DND-41 (cell line): ENCODE measurements around the gene CROCC.

Experiments used
- ATAC-seq: fragments of 200-7000 bp; cut with Tn5 transposase; 3 replicates; pipeline ENCODE4 v1.9.1; 2021; ENCODE audit warnings: low read depth; ENCODE audit not compliant: insufficient read depth
- DNase-seq: peaks from one replicate; pipeline ENCODE4 v3.0.0-alpha.2; 2020
- H2AFZ ChIP-seq: 2 replicates; pipeline ENCODE4 v1.6.0; 2012; ENCODE audit warnings: low read depth, low read length
- H3K27ac ChIP-seq: 2 replicates; pipeline ENCODE4 v1.5.1; 2012; ENCODE audit warnings: low read length, inconsistent platforms
- H3K27me3 ChIP-seq: fragments of 200-600 bp; sonication (generic); 2 replicates; pipeline ENCODE4 v1.6.0; 2012; ENCODE audit warnings: low read length, mild to moderate bottlenecking, inconsistent platforms; ENCODE audit not compliant: insufficient read depth, poor library complexity
- H3K36me3 ChIP-seq: 2 replicates; pipeline ENCODE4 v1.5.1; 2012; ENCODE audit warnings: low read length, inconsistent platforms; ENCODE audit not compliant: insufficient read depth
- H3K4me1 ChIP-seq: 2 replicates; pipeline ENCODE4 v1.5.1; 2012; ENCODE audit warnings: mild to moderate bottlenecking, low read length; ENCODE audit not compliant: insufficient read depth
- H3K4me2 ChIP-seq: 2 replicates; pipeline ENCODE4 v1.6.0; 2012; ENCODE audit warnings: mild to moderate bottlenecking, moderate library complexity, low read length, inconsistent platforms; ENCODE audit not compliant: insufficient read depth
- H3K4me3 ChIP-seq, 2 experiments: fragments of 200-600 bp in 1 of 2; shearing (Covaris generic) in 1 of 2; 2 replicates each; pipeline ENCODE4 v1.5.1; 2012 to 2016; ENCODE audit warnings: inconsistent platforms in 2 of 2, low read length in 2 of 2, mild to moderate bottlenecking in 2 of 2, low read depth in 1 of 2, moderate library complexity in 1 of 2
- H3K79me2 ChIP-seq: 2 replicates; pipeline ENCODE4 v1.6.0; 2012; ENCODE audit warnings: low read length, inconsistent platforms; ENCODE audit not compliant: insufficient read depth
- H3K9ac ChIP-seq: 2 replicates; pipeline ENCODE4 v1.6.0; 2012; ENCODE audit warnings: low read depth, mild to moderate bottlenecking, inconsistent platforms, low read length, moderate library complexity
- H3K9me3 ChIP-seq: 2 replicates; pipeline ENCODE4 v1.5.1; 2012; ENCODE audit warnings: low read length, moderate library complexity, mild to moderate bottlenecking, inconsistent platforms; ENCODE audit not compliant: insufficient read depth, severe bottlenecking
- H4K20me1 ChIP-seq: 2 replicates; pipeline ENCODE4 v1.6.0; 2012; ENCODE audit warnings: low read length; ENCODE audit not compliant: insufficient read depth
- CTCF ChIP-seq: IDR thresholded peaks from 2 replicates; pipeline ENCODE4 v1.5.1; 2012; ENCODE audit warnings: borderline replicate concordance, low read length, moderate library complexity, mild to moderate bottlenecking; ENCODE audit not compliant: poor library complexity, severe bottlenecking; ENCODE audit errors: extremely low read depth
- EZH2 ChIP-seq: IDR thresholded peaks from 3 replicates; pipeline ENCODE4 v1.6.1; 2012; ENCODE audit warnings: borderline replicate concordance, low read depth, mild to moderate bottlenecking, moderate library complexity, low read length, inconsistent platforms; ENCODE audit not compliant: severe bottlenecking

CROCC gene

GRCh38 chr1:17018849-17019248 is 97.1 kb downstream of the CROCC start:
- H3K4me3 ChIP-seq, result no peak overlapping the region
- no peak overlapping the region for H2AFZ ChIP-seq
- TF ChIP-seq EZH2 (no peak), CTCF (no peak)
- no peak overlapping the region for H3K9ac ChIP-seq
- H3K4me1 ChIP-seq, result no peaks in the 10 kb centered on the region
- H4K20me1 ChIP-seq, result no peaks in the 10 kb centered on the region
- H3K27me3 ChIP-seq, result no peaks in the 10 kb centered on the region
- no peak overlapping the region for H3K27ac ChIP-seq
- no peaks in the 10 kb centered on the region for H3K79me2 ChIP-seq
- DNase-seq (no peak), ATAC-seq (no peak)
- H3K9me3 ChIP-seq, result no peaks in the 10 kb centered on the region
- no peak overlapping the region for H3K4me2 ChIP-seq
- H3K36me3 ChIP-seq, result peaks cover 59% of the 10 kb centered on the region

- TF ChIP-seq EZH2 (no peak), CTCF (no peak)
- peaks cover 71% of the 10 kb centered on the region for H3K36me3 ChIP-seq
- no peaks in the 10 kb centered on the region for H3K27me3 ChIP-seq
Observed at GRCh38 chr1:17020502-17020901, 98.8 kb downstream of the CROCC start.

GRCh38 chr1:17021896-17022295 is 100.2 kb downstream of the CROCC start:
- TF ChIP-seq CTCF (no peak), EZH2 (no peak)
- H3K27me3 ChIP-seq, result no peaks in the 10 kb centered on the region
- H3K79me2 ChIP-seq, result no peaks in the 10 kb centered on the region
- no peak for DNase-seq
- peaks cover 85% of the 10 kb centered on the region for H3K36me3 ChIP-seq
- H3K9ac ChIP-seq, result no peak overlapping the region
- H2AFZ ChIP-seq, result no peak overlapping the region
- H3K4me2 ChIP-seq, result no peak overlapping the region
- no peak overlapping the region; the same call in 1 of the 2 replicates for H3K27ac ChIP-seq
- no peak overlapping the region for H3K4me3 ChIP-seq
- ATAC-seq, result no peak
- no peaks in the 10 kb centered on the region for H3K4me1 ChIP-seq
- H3K9me3 ChIP-seq, result no peaks in the 10 kb centered on the region
- H4K20me1 ChIP-seq, result no peaks in the 10 kb centered on the region

More at GRCh38 chr1:17020502-17020901, 98.8 kb downstream of the CROCC start:
- H3K4me1 ChIP-seq, result no peaks in the 10 kb centered on the region
- H3K9me3 ChIP-seq, result no peaks in the 10 kb centered on the region
- no peak overlapping the region for H3K9ac ChIP-seq
- ATAC-seq (no peak), DNase-seq (no peak)
- H3K4me2 ChIP-seq, result no peak overlapping the region
- H3K27ac ChIP-seq, result no peak overlapping the region
- no peak overlapping the region for H3K4me3 ChIP-seq
- no peak overlapping the region for H2AFZ ChIP-seq
- no peaks in the 10 kb centered on the region for H4K20me1 ChIP-seq
- H3K79me2 ChIP-seq, result no peaks in the 10 kb centered on the region
